ENCODE data around the gene MRPL28.
"Not testable (repeated sequence)": the region's sequence is repeated elsewhere in the genome, so short reads cannot be mapped to it uniquely, and the experiment has no call there.

MRPL28 gene

GRCh38 chr16:374616-374926 lies 4.2 kb upstream of the MRPL28 start:
- no peak for DNase-seq (ENCODE audit: extremely low read depth in 1 of 2, low read depth in 1 of 2)

- DNase-seq (ENCODE audit: extremely low read depth in 1 of 2, low read depth in 1 of 2): no peak
Observed at GRCh38 chr16:373848-374615, 3.7 kb upstream of the MRPL28 start.

- DNase-seq (ENCODE audit: extremely low read depth in 1 of 2, low read depth in 1 of 2): no peak
Observed at GRCh38 chr16:373020-373598, 2.8 kb upstream of the MRPL28 start.

- DNase-seq (ENCODE audit: extremely low read depth in 1 of 2, low read depth in 1 of 2): no peak
Observed at GRCh38 chr16:372302-372983, 2.1 kb upstream of the MRPL28 start.

GRCh38 chr16:371515-372301 lies 1.4 kb upstream of the MRPL28 start:
- DNase-seq (ENCODE audit: extremely low read depth in 1 of 2, low read depth in 1 of 2): no peak

- no peak for DNase-seq (ENCODE audit: extremely low read depth in 1 of 2, low read depth in 1 of 2)
Observed at GRCh38 chr16:370979-371514, 709 bp upstream of the MRPL28 start.

- DNase-seq (ENCODE audit: extremely low read depth in 1 of 2, low read depth in 1 of 2): no peak
Observed at GRCh38 chr16:369866-370436, 387 bp downstream of the MRPL28 start.

- DNase-seq (ENCODE audit: extremely low read depth in 1 of 2, low read depth in 1 of 2): no peak
Observed at GRCh38 chr16:369275-369865, 968 bp downstream of the MRPL28 start.

- no peak for DNase-seq (ENCODE audit: extremely low read depth in 1 of 2, low read depth in 1 of 2)
Observed at GRCh38 chr16:368388-369158, 1.8 kb downstream of the MRPL28 start.

- no peak for DNase-seq (ENCODE audit: extremely low read depth in 1 of 2, low read depth in 1 of 2)
Observed at GRCh38 chr16:367333-367903, 2.9 kb downstream of the MRPL28 start.

- DNase-seq (ENCODE audit: extremely low read depth in 1 of 2, low read depth in 1 of 2): no peak
Observed at GRCh38 chr16:366476-366875, 3.9 kb downstream of the MRPL28 start.

- no peak for DNase-seq (ENCODE audit: extremely low read depth in 1 of 2, low read depth in 1 of 2)
Observed at GRCh38 chr16:364595-365491, 5.5 kb downstream of the MRPL28 start.

GRCh38 chr16:363766-364490 lies 6.4 kb downstream of the MRPL28 start:
- no peak for DNase-seq (ENCODE audit: extremely low read depth in 1 of 2, low read depth in 1 of 2)

GRCh38 chr16:363110-363765 lies 7.1 kb downstream of the MRPL28 start:
- DNase-seq (ENCODE audit: extremely low read depth in 1 of 2, low read depth in 1 of 2): no peak

- not testable (repeated sequence) for DNase-seq (ENCODE audit: extremely low read depth in 1 of 2, low read depth in 1 of 2)
Observed at GRCh38 chr16:362702-362999, 7.7 kb downstream of the MRPL28 start.

- DNase-seq (ENCODE audit: extremely low read depth in 1 of 2, low read depth in 1 of 2): peak; percentile 48 to 53
Observed at GRCh38 chr16:361872-362701, 8.3 kb downstream of the MRPL28 start.
